Heart left ventricle (tissue), 13 donors: ENCODE data around the gene GRIFIN.

Experiments used
- CTCF ChIP-seq, 12 donors: fragments of 200-600 bp; sonication (generic) in 4 of 12; IDR thresholded peaks; one replicate each; pipeline versions ENCODE4 v1.5.0 to v1.8.0; 2018 to 2022; ENCODE audit warnings: antibody characterized with exemption in 12 of 12, mild to moderate bottlenecking in 5 of 12
- POLR2A ChIP-seq, 2 donors: fragments of 450-650 bp; IDR thresholded peaks; one replicate each; pipeline ENCODE4 v1.6.1; 2017; ENCODE audit warnings: antibody characterized with exemption in 2 of 2, mild to moderate bottlenecking in 2 of 2, moderate library complexity in 2 of 2
- donor health status: ischemic (EF 13 %, LVEDD 7.1; RV severe dilation, severe dysfunction).
- donor health status: DM: no; HTN: yes; CAD: no.
- donor health status: DM: no; HTN: no; CAD: no.
- donor health status: ischemic (EF 25% LVEDD 6.9; RV normal size, moderate dysfunction).
- donor health status: ischemic (EF 25% LVEDD 5.7; RV mildly dilated, moderate dysfunction).
- donor health status: ischemic (EF 35%, LVEDD 5.7; RV mildly dilated, moderate dysfunction).
- donor health status: nonischemic (EF 11% LVEDD 7.7; RV severe dilation, severe dysfunction).
- donor health status: DM: yes; HTN: yes; CAD: no.
- donor health status: PGD.
- donor health status: ischemic (EF 29% LVEDD 5.4; RV normal size, mild dysfunction).
- donor health status: nonischemic (EF 23%, LVEDD 6.1; RV moderate dilation, normal function).

- TF ChIP-seq POLR2A (IDR thresholded peaks at IDR 0.05) = no peak
- no peak for TF ChIP-seq CTCF (IDR thresholded peaks at IDR 0.05)
Measured at GRCh38 chr7:2516194-2516555, 40.0 kb upstream of the GRIFIN start.
